ENCODE measurements around the gene RHOU.

RHOU gene

DNA sequence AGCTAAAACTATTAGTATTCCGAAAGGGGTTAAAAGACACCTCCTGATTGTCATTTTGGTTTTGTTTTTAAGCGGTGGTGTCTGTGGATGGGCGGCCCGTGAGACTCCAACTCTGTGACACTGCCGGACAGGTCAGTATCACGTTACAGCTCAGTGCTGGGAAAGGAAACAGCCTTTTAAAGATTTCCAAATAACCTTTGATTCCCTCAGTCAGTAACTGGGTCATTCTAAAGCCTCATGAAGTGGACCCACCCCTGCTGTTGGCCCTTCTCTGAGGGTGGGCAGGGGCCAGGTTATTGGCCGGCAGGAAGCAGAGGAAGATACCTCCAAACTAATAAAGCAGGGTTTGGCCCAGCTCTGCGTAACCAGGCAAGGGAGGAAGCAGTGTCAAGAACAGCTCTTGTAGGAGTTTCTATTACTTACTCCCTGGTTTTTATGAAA, 2.3 kb downstream of the RHOU start:
- no peak for DNase-seq (ENCODE audit: low read depth)

DNA sequence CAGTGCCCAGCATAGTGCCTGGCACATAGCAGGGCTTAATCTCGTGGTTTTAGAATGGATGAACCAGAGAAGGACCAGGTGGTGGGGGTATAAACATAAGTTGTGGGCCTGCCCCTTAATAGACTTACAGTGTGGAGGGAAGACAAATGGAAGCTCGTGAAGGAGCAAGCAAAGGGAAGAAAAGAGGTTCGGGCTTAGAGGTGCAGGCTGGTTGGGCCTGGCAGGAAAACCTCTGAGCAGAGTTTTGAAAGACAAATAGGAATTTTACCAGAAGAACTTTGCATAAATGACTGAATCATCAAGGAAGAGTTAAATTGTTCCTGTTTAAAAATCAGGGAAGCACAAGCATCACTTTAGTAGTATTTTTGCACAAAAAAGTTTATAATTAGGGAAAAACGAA, 4.5 kb downstream of the RHOU start:
- no peak for DNase-seq (ENCODE audit: low read depth)

DNA sequence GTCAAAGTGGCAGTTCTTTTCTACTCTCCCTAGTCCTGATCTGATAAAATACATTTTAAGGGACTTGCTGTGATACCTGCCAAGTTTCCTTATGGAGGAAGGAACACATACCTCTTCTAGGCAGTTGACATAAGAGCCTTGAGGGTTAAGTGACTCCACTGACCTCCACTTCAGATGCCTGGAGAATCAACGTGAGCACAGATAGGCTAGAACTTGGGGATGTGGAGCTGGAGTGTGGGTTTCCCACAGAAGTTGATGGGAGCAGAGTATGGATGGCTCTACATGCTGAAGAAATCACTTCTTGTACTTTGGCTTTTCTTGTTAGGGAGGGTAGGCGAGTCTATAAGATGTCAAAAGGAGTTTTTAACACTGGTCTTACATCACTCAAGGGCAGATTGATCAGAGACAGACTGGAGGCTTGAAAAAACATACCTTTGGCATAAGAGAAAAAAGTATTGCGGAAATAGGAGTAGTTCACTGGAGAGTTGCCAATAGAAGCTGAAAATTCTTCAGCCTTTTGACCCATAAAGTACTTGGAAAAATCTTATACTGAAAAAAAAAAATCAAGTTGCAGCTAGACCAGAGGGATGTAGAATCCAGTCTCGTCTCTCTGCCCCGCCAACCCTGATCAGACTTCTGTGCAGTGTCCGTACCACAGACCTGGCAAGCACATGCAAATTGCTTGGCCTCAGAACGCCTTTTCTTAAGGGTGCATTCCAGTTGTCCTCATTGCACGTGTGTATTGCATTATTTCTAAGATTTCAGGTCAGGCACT, 5.5 kb downstream of the RHOU start:
- DNase-seq (ENCODE audit: low read depth), result no peak

DNA sequence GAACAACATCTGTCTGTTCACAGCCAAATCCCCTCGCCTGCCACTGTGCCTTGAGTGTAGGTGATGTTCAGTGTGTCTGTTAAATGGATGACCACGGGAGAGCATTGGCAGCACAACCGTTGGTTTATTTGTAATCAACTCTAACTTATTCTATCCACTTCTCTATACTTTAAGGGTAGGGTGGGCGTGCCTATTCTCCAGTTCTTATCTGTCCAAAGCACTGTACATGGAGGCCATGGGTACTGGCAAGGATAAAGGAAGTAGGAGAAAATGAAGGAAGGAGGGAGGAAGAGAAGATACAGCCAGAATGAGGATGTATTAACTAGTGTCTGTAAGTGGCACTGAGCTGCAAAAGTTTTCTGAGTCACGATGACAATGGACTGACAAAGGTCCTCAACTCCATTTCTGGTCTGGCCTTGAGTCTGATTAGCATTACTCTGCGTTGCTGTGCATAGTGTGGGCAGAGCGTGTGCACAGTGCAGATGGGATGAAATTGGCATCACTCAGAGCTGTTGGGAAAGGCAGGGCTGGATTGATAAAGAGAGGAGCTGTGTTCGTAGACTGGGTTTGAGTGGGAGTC, 7.1 kb downstream of the RHOU start:
- DNase-seq (ENCODE audit: low read depth), result no peak

DNA sequence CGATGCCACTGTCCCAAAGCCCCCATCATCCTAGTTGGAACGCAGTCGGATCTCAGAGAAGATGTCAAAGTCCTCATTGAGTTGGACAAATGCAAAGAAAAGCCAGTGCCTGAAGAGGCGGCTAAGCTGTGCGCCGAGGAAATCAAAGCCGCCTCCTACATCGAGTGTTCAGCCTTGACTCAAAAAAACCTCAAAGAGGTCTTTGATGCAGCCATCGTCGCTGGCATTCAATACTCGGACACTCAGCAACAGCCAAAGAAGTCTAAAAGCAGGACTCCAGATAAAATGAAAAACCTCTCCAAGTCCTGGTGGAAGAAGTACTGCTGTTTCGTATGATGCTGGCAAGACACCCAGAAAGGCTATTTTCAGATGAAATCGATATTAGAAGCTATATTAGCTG, 8.1 kb downstream of the RHOU start:
- DNase-seq (ENCODE audit: low read depth), result no peak

DNA sequence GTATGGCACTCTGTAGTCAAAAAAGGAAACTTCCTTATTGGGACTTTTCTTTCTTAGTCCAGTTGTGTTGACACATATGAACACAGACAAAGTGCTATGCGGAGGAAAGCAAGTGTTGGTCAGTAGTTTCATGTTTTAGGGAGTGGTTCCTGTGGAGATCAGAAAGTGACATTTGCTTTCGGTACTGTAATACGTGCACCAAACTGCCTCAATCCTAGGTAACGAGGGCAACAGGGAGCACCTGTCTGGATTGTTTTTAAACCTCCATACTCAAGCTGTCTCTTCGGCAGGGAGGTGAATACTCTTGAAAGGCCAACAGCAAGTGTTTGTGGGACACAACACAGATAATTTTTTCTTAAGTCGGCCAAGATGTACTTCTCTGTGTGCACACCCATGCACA, 9.1 kb downstream of the RHOU start:
- no peak for DNase-seq (ENCODE audit: low read depth)

DNA sequence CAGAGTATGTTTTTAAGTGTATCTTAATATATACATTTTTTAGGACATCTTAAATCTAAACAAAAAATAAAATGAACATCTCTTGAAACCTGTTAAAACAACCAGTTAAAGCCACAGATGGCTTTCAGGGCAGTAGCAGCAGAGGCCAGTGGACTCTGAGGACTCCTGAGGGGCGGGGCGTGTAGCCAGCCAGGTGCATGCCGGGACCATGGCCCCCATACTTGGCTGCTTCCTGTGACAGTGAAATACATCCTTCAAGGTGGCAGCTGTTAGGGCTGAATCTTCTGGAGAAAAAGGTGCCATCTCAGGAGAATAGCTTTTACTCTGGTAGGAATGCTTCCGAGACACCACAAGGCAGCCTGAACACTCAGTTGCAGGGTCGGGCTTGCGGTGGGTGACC, 9.6 kb downstream of the RHOU start:
- no peak for DNase-seq (ENCODE audit: low read depth)

DNA sequence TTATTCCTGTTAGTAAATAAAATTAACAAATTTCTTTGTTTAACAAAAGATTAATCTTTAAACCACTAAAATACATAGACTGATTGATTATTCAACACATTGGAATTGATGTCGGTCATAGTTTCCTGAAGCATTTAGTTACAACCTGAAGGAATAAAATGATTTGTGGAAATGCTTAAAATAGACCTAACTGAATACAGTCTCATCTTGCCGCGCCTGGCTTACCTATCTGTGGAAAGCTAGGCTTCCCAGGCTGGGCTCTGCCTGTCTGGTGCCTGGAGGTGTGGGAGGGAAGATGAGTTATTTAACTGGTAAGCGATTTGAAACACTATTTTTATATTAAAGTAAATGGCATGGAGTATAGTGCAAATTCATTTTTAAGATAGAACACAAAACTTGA, 10.2 kb downstream of the RHOU start:
- no peak for DNase-seq (ENCODE audit: low read depth)

DNA sequence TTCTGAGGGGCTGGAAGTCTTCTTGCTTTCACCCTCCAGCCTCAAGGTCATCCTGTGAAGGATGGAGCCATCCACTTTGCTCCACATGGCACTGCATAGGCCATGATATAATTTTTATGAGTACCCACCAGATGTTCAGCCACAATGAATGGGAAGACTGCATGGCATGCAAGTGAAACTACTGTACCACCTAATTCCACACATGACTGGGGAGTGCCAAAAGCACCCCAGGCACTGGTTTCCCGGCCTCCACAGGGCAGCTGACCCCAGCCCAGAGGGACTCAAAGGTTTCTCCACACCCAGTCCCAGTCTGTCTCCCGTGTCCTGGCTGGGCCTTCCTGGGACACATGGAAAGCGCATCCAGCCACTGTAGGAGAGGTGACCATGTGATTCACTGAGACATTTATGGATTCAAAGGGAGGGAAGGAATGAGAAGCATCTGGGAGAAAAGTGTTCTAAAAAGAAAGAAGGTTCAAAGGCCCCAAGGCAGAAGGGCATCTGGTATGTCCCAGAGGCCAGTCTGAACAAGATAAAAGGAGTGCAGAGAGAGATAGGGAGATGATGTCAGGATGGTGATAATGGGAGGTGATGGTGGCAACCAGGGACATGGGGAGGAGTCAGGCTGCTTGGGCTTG, 12.1 kb downstream of the RHOU start:
- no peak for DNase-seq (ENCODE audit: low read depth)

DNA sequence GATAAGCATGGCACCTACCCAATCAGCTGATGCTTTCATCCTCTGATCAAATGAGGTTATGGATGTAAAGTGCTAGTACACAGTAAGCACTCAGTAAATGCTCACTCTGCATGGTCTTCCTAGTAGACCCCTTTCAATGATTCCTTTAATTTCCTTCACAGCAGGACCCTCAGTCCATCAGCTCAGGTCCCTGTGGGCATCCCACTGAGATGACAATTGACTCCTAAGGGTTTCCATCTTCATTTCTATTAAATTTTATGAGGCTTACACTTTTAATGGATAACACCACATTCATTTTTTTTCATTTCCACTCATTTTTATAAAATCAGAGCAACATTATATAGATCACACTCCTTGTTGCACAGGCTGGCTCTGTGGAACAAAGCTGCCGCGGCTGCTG, 12.8 kb downstream of the RHOU start:
- DNase-seq (ENCODE audit: low read depth), result no peak

DNA sequence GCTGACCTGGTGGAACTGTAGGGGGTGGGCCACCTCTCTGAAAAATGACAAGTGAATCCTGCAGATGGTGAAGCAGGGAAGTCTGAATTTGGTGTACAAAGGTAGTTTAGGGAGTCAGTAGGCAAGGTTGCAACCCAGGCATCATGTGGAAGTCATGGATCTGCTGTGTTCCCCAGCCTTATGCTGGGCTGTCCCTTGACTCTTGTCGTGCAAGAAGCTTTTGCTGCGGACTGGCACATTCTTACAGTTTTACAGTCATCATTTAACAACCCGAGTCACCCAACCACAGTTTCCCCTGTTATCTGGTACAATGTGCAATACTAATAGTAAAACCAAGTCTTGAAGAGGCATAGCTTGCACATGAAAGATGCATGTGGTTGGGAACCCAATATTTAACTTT, 13.2 kb downstream of the RHOU start:
- no peak for DNase-seq (ENCODE audit: low read depth)

DNA sequence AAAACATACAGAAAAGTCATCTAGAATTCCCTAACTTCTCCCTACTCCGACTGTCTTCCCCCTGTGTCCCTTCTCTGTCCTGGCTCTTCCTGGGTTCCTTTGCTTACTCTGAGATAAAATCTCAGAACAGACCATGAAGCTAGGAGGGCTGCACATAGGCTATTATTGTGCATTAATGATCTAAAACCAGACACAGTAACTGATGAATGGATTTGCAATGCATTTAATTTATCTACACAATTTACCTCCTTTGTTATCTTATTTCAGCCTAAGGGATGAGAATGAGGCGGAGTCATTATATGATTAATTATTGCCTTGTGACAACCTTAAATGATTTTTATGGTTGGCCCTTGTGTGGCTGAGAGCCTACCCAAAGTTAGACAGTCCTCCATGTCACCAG, 14.5 kb downstream of the RHOU start:
- DNase-seq (ENCODE audit: low read depth), result no peak

DNA sequence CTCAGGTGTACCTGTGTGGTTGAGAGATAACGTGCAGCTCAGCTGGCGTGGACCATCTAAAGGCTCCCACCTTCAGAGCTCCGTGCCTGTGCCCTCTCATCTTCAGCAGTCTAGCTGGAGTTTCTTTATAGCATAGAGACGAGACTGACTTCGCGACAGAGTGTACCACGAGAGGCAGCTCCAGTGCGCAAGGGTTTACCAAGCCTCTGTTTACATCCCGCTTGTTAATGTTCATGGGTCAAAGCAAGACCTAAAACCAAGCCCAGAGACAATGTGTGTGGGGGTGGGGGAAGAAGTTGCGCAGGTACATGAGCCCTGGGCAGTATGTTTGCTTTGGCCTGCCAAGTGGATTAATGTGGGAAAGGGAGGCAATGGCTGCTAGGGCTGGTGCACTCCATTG, 15.6 kb downstream of the RHOU start:
- DNase-seq (ENCODE audit: low read depth), result no peak

DNA sequence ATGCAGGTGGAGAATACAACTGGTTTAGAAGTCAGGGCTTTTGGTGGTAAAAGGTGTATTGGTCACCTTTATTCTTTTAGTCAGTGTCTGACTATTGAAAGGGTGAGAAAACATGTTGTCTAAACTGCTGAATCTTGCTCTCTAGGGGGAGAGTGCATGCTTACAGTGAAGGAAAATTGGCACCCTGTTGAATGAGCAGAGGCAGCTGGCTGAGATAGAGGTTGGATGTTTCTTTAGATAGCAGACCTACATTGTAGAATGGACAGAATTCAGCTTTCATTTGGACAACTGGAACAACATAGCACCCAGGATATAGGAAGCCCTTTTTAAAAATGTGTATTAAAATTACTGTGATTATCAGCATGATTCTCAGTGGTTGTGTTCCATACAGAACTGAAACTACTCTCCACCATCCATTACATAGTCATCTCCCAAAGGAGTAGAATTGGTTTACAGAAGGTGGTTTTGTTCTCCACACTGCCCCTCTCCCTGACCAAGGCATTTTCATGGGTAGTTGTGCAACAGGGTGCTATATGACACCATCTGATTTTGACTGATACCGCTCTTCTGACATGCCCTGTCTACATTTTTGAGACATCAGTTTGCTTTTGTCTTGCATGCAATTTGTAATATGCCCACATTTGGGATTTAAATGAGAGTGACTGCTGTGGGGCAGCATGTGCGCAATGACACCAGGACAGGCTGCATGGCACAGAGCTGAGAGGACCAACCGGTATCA, 16.2 kb downstream of the RHOU start:
- DNase-seq (ENCODE audit: low read depth), result no peak

DNA sequence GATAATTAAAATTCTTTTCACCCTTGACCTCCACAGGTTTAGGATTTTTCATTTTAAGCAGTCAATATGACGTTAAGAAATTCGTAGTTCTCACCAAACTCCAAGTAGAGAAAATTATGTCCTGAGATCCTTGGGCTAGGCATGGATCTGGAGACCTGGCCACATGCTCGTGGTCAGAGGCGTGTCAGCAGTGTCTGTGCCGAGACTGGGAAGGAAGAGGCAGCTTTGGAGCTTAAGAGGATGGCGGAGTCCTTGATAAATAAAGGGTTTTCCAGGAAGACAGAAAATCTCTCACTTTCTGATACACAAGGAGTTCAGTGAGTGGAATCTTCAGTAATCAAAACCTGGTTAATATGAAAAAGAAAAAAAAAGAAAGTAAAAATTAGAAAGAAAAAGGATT, 17.0 kb downstream of the RHOU start:
- DNase-seq (ENCODE audit: low read depth), result no peak

DNA sequence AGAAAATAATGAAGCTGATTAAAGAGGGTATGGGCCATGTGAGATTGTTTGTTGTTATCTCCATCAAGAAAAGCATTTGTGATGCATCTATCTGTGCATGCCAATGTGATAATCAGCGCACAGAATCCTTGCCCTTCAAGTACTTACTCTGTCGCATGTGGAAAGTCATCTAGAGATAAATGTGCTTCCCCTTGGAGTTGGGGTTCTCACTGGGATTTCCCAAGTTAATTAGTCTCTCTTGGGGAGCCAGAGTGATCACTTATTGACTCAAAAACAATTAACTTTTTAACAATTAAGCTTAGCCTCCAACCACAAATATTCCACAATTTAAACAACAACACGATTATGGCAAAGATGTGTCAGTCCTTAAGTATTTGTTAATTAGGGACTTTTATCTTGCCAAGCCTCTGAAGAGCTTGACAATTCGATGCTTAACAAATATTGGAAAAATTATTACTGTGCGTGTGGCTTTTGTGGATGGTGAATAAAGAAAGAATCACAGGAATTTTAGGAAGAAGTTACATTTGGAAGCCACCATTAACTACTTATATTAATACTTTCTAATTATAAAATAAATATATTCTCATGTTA, 17.5 kb downstream of the RHOU start:
- DNase-seq (ENCODE audit: low read depth), result no peak

DNA sequence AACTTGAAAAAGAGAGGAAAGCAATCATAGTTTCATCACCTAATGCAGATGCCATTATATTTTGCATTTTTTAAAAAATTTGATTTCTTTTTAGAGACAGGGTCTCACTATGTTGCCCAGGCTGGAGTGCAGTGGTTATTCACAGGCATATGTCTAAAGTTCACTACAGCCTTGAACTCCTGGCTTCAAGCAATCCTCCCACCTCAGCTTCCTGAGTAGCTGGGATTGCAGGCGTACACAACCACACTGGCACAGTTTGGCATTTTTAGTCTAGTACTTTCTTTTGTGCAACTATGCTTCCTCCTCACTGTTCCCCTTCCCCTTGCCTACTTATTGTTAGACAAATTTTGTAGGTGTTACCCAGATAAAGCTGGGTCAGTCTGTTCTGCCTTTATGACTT, 18.0 kb downstream of the RHOU start:
- no peak for DNase-seq (ENCODE audit: low read depth)

DNA sequence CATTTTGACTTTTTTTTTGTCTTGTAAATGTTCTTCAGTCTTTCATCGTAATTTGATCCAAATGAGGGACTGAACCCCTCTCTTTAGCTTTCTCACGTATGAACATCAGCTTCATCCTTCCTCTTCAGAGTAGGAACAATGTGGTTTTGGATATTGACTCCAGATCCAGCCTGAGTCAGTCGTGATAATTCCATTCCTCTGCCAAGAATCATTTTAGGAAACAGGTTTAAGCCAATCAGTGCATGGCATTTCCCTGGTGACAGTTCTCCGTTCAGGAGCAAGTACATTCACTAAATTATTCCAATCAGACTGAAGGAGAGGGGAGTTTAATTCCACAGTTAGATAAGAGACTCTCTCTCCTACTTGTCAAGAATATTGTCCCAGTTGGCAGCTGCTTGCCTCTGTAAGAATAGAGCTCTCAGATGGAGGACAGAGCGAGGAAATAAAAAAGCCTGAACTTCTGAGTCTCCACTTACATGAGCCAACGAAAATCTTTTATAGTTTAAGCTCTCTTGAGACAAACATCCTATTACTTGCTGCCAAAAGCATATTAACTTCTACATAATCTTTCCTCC, 18.6 kb downstream of the RHOU start:
- no peak for DNase-seq (ENCODE audit: low read depth)

DNA sequence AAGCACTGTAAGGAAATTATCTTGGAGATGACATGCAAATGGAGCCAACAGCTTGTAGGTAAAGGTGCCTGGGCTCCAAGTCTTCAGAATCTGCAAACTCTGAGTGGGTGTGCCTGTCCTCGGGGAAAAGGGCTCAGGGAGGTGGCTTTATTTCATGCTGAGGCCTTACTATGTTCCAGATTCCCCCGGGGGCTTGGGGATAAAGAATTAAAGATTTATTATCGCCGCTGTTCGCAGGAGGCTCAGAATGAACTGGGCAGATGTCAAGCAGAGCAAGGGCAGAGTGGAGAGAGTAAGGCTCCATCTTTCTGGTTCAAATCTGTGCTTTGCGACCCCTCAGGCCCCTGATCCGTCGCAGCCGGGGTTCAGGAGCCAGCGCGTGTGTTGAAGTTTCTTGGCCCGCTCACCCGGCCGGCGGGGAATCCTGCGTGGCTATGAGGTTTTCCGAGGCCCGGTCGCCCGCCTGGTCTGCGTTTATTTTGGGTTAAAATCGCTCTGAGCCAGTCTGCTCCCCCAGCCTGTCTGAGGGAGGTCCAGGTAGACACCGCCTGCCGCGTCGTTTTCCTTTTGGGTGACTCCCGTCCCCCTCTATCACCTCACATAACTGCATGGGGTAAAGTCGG, 19.5 kb downstream of the RHOU start:
- DNase-seq (ENCODE audit: low read depth), result no peak

DNA sequence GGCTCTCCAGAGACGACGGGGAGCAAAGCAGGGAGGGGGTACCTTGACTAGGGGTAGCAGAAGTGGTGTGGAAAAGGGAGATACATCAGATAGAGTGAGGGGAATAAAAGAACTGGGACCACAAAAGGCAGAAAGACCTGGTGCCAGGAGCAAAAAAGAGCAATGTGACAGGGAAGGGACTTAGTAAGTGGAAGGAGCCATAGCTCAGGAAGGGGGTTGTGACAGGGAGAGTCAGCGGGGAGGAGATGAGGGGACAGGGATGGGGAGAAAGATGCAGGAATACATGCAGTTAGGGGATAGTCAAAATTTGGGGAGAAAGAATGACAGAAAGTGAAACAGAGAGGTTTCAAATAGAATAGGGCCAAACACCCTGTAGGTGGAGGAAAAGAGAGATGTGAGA, 20.5 kb downstream of the RHOU start:
- DNase-seq (ENCODE audit: low read depth), result no peak

DNA sequence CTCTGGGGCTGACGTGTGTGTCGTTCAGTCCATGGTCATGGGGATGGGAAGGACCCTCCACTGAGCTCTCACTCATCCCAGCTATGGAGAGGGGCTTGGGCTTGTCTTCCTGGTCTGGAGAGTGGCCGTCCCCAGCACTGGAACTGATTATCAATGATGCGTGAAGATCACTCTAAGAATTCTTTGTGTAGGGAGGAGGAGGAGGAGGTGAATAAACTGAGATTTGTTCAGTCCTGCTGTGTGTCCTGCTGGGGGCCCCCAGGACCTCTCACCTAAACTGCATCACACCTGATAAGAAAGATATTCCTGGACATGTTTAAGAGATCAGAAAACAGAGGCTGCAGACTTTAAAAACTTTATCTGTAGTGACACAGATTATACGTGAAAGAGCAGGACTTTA, 21.2 kb downstream of the RHOU start:
- no peak for DNase-seq (ENCODE audit: low read depth)

DNA sequence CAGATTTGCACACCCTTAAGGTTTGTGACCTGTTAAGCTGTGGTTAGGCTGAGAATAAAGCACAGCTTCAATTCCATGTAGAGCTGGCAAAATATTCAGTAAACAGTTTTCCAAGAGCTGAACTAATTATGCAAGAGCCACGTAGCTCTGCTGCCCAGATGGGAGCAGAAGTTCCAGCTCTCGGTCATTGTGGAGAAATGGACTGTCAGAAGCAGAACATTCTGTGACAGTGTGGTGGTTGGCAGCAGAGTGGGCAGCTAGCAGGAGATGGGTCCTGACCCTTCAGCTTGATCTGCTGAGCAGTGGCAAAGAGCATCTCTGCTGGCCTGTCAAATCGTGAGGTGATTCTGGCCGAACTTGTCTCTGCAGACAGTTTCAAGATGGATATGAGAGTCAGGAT, 23.2 kb downstream of the RHOU start:
- no peak for DNase-seq (ENCODE audit: low read depth)
